Subcutaneous abdominal adipose tissue (tissue), 5 donors: ENCODE data around the gene TRMO.

ENCODE experiments used
- H3K27ac ChIP-seq: one replicate; pipeline ENCODE4 v1.7.0; 2013; ENCODE audit warnings: low read depth, mild to moderate bottlenecking, inconsistent platforms, low read length, moderate library complexity
- H3K27me3 ChIP-seq, 5 donors: one replicate each; pipeline ENCODE4 v1.7.0; 2013; ENCODE audit warnings: low read length in 5 of 5, inconsistent platforms in 1 of 5; ENCODE audit not compliant: control insufficient read depth in 5 of 5, insufficient read depth in 4 of 5
- H3K36me3 ChIP-seq, 5 donors: one replicate each; pipeline ENCODE4 v1.7.0; 2013; ENCODE audit warnings: low read length in 5 of 5; ENCODE audit not compliant: control insufficient read depth in 5 of 5, insufficient read depth in 5 of 5
- H3K4me1 ChIP-seq, 5 donors: one replicate each; pipeline ENCODE4 v1.7.0; 2013; ENCODE audit warnings: low read length in 5 of 5, mild to moderate bottlenecking in 3 of 5, moderate library complexity in 1 of 5; ENCODE audit not compliant: control insufficient read depth in 5 of 5, insufficient read depth in 5 of 5
- H3K4me3 ChIP-seq, 5 donors: one replicate each; pipeline ENCODE4 v1.7.0; 2013; ENCODE audit warnings: low read length in 5 of 5, low read depth in 1 of 5
- H3K9ac ChIP-seq, 5 donors: one replicate each; pipeline ENCODE4 v1.7.0; 2013; ENCODE audit warnings: low read length in 5 of 5, mild to moderate bottlenecking in 4 of 5, moderate library complexity in 3 of 5
- H3K9me3 ChIP-seq, 5 donors: one replicate each; pipeline ENCODE4 v1.7.0; 2013; ENCODE audit warnings: low read length in 5 of 5; ENCODE audit not compliant: control insufficient read depth in 5 of 5
- donor health status: healthy.
- donor health status: healthy.
- donor health status: healthy.
- donor health status: healthy.
- donor health status: healthy.

TRMO gene

DNA sequence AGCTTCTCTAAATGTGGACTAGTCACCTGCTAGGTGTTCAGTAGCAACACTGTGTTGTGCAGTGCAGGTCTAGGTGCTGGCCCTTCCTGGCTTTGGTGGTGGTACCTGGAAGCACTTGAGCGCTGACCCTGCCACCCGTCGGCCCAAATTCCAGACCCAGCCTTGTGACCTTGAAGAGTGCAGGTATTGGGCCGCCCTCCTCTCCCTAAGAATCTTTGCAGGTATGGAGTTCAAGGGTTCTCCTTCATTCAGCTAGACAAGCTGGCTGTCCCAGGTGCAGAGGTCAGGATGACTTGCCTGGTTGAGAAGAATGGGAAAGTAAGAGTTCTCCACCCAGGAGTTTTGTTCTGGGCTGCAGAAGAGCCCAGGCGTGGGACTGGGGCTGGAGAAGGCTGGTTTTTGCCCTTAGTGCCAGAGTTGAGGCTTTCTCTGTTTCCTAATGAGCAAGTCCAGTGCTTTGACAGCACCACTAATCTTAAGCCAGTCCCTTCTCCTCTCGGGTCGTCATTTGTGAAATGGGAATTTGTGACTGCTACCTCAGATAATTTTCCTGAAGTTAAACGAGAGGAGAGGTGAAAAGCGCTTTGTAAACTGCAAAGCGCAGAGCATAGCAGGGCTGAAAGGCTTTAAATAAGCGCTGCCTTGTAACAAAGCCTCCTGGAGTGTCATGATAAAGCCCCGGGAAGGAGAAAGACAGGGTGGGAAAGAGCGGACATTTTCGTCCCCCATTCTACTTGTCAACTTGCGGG is 65.3 kb downstream of the TRMO start:
- Histone ChIP-seq H3K4me1 (peaks cover 0 to 28% (median 23%) of the 10 kb centered on the region in 5 donors), H3K27me3 (peaks cover 66 to 86% (median 80%) of the 10 kb centered on the region in 5 donors), H3K36me3 (no peaks in the 10 kb centered on the region), H3K27ac (no peak overlapping the region), H3K4me3 (no peak overlapping the region), H3K9me3 (no peaks in the 10 kb centered on the region), H3K9ac (no peak overlapping the region)

DNA sequence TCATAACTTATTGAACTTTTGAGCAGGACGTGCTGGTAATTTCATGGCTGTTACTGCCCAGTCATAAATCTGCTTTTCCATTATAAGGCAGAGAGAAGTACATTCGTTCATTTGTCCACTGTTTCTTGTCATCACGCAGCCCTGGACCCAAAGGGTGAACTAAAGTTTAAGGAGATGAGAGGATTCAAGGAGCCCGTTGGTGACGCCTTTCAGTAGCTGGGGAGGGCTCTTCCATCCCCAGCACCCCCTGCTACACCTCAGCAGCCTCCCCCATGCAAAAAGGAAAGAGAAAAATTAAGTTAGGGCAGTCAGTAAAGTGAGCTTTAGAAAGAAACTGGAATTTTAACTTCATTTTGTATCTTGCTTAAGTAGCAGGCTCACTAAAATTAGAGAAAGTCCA is 66.4 kb downstream of the TRMO start:
- peaks cover 72 to 90% (median 86%) of the 10 kb centered on the region in 5 donors for H3K27me3 ChIP-seq

DNA sequence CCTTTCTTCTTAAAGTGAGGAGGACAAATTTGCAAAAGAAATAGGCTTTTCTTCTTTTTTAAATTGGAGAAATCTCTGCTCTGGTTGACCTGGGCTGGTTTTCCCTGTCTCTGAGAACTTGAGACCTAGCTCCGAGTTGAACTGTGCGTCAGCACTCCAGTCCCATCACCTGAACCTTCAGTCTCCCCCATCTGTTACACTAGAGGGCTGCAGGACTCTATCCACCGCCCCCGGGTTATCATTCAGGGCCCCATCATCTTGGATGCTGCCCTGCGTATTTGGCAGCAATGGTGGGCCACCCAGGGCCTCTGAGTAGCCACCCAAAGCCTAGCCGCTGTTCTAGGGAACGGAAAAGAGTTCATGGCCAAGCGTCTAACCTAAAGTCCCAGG is 66.8 kb downstream of the TRMO start:
- H3K4me1 ChIP-seq, result peaks cover 0 to 34% (median 26%) of the 10 kb centered on the region in 5 donors
- H3K27me3 ChIP-seq, result peaks cover 68 to 90% (median 86%) of the 10 kb centered on the region in 5 donors
- H3K36me3 ChIP-seq, result no peaks in the 10 kb centered on the region
- no peak overlapping the region for H3K27ac ChIP-seq
- no peaks in the 10 kb centered on the region for H3K9me3 ChIP-seq
- no peak overlapping the region for H3K4me3 ChIP-seq
- no peak overlapping the region for H3K9ac ChIP-seq

More for the DNA sequence above, 66.4 kb downstream of the TRMO start:
- no peak overlapping the region for H3K27ac ChIP-seq
- peaks cover 0 to 34% (median 26%) of the 10 kb centered on the region in 5 donors for H3K4me1 ChIP-seq
- H3K36me3 ChIP-seq, result no peaks in the 10 kb centered on the region
- H3K9ac ChIP-seq, result no peak overlapping the region
- H3K4me3 ChIP-seq, result no peak overlapping the region
- H3K9me3 ChIP-seq, result no peaks in the 10 kb centered on the region

GRCh38 chr9:97854696-97855485 is 67.4 kb downstream of the TRMO start:
- Histone ChIP-seq H3K27me3 (peaks cover 68 to 90% (median 86%) of the 10 kb centered on the region in 5 donors), H3K4me1 (peaks cover 0 to 34% (median 26%) of the 10 kb centered on the region in 5 donors), H3K4me3 (no peak overlapping the region)

More at GRCh38 chr9:97854696-97855485, 67.4 kb downstream of the TRMO start:
- Histone ChIP-seq H3K36me3 (no peaks in the 10 kb centered on the region), H3K9ac (no peak overlapping the region), H3K9me3 (no peaks in the 10 kb centered on the region), H3K27ac (no peak overlapping the region)
